HPDE6-E6E7 (cell line): ENCODE results near the gene P2RX3.

ENCODE experiments used
- DNase-seq: peaks from one replicate; pipeline ENCODE4 v3.0.0; 2011; ENCODE audit warnings: missing footprints; ENCODE audit errors: extremely low spot score

The P2RX3 gene

DNA sequence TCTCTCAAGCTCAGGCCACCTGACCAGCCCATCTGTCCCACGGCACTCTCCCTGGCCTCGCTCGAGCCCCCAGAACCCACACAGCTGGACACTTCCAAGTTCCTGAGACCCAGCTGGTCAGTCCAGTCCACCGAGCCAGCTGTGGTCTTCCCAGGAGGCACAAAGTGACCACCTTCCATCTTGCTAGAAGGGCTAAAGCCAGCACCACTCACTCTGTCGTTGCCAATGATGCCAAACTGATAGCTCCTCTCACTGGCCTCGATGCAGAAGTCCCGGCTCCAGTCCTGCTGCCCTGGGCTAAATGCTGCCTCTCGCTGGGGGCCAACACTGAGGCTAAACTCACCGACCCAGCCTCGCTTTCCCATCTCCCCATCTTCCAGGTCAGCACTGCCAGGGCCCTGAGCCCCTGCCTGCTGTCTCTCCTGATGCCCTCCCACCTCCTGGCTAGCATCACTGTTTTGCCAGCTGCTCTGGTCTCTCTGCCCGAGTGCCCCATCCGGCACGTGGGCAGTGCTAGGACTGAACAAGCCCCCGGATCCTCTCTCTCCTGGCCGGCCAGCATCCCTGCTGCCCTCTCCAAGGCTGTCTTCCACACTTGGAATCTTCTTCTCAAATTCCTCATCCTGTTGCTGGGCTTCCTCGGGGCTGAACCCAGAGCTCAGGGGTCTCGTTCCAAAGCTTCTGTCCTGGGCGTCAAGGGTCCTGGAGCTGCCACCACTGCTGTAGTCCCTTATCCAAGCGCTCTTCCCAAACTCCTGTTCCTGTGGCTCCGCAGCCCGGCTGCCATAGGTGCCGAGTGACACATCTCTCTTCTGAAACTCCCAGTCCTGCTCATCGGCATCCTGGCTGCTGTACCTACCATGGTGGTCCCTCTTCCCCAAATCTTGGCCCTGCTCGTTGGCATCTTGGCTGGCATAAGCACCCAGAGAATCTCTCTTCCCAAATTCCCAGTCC, 28.8 kb upstream of the P2RX3 start:
- no peak for DNase-seq

DNA sequence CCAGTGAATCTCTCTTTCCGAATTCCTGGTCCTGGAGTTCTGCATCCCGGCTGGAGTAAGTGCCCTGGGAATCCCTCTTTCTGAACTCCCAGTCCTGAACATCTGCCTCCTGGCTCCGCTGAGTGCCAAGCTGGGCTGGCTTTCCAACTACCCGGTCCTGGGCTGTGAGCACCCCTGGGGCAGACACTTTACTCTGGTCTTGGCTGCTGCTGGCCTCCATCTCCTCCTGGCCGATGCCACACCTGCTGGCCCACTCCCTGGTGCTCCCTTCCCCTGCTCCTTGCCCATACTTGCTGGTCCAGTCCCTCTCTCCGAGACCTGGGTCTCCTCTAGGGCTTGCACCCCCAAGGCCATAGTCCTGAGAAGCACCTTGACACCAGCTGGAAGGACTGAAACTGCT, 28.1 kb upstream of the P2RX3 start:
- no peak for DNase-seq

DNA sequence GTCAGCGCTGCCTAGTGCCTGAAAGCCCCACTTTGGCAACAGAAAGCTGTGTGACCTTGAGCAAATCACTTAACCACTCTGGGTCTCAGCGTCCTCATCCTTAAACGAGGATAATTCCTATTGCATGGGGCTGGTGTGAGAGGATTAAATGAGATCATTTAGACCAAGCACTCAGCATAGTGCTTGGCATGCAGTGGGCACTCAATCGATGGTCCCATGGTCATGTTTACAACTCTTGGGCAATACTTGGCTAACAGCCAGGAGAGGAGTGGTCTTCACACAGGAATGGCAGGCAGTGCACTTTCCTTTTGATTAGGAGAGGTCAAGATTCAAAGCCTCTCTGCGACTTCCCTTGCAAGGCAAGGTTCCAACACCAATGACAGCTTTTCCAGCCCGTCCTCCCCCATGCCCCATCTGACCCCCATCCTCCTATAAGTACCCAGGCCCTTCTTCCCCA, 27.5 kb upstream of the P2RX3 start:
- no peak for DNase-seq

DNA sequence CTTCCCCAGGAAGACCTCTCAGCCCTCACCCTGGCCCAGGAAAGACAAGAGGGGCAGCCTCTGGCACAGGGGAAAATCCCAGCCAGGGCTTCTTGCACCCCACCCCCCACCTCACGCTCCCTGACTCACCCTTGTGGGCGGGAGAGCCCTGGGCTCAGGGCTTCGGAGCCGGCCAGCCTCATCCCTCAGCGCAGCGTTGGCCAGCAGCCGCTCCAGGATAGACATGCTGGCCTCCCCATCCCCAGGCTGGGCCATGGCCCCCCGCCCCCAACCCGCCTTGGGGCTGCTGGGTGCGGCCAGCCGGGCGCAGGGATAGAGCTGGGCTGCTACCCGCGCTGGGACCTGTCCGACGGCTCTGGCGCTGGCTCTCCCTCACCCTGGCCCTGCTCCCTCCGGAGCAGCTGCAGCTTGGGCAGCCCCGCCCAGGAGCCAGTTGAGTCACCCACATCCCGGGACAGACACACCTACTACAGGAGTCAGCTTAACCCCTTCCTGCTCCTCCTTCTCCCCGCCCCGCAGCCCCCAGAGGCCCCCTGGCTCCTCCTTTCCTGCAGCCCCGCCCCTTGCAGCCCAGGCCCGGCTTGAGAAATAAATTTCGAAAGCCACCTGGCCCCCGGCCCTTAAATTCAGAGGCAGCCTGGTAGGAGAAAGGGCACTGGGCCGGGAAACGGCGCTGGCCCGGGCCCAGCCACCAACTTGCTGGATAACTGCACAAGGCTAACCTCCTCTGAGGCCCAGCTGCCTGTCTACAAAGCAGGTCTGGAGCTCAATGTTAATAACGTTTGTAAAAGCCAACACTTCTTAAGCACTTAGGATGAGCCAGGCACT, 26.8 kb upstream of the P2RX3 start:
- peak; percentile 98 for DNase-seq

DNA sequence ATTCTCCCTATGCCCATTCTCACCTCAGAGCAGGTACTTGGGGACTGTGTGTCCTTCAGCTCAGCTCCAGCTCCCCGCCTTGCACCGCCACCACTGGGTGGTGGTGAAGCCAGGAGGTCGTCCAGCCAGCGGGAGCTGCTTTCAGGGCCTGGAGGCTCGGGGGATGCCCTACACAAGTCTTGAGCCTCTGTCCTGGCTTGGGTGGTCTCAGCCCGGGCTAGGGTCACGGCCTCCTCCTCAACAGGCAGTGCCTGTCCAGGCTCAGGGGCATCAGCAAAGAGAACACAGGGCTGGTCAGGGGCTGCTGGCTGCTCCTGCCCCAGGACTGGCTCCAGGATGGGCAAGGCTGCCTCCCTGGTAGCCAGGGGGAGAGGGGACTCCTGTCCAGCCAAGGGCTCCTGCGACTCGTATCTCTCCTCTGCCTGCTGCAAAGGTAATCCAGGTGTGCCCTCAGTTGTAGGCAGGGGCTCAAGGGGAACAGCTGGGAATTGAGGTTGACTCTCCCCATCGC, 25.6 kb upstream of the P2RX3 start:
- no peak for DNase-seq

DNA sequence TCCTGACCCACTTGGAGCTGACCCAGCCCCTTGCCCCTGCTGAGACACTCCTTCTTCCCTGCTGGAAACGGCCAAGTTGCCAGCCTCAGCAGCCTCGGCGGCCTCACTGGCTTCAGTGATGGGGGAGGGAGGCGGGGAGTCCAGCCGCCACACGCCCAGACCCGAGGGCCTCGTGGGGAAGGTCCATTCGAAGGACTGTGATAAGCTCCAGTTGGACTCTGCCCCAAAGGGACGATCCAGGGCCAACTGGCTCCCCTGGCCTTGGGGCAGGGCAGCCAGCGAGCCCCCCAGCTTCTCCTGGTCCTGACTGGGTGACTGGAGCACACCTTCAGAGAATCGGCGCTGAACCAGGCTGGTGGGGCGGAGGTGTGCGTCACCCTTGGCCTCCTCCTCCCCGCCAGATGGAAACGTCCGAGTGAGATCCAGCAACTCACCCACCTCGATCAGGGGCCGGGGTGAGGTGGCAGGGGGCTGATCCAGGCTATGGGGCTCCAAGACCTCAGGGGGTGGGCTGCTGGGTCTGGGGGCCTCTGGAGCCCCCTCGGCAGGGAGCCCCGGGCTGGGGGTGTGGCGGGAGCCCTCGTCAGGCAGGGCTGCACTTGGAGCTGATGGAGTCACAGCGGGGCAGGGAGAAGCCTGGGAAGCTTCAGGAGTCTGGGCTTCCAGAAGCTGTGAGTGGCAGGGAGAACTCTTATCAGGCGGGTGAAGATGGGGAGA, 24.9 kb upstream of the P2RX3 start:
- no peak for DNase-seq

DNA sequence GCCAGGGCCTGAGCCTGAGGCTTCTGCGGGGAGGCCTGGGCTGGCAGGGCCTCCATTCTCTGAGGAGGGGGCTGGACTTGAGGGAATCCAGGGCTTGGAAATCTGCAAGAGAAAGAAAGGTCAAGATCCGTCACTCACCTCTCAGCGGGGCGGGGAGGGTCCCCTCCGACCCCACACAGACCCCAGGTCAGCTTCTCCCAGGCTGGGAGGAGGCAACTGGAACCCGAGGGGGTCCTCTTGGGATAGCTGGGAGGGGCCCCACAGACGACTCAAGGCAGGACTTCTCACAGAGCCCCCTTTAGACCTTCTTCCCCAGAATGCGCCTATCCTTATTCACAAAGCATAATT, 24.4 kb upstream of the P2RX3 start:
- DNase-seq, result no peak

DNA sequence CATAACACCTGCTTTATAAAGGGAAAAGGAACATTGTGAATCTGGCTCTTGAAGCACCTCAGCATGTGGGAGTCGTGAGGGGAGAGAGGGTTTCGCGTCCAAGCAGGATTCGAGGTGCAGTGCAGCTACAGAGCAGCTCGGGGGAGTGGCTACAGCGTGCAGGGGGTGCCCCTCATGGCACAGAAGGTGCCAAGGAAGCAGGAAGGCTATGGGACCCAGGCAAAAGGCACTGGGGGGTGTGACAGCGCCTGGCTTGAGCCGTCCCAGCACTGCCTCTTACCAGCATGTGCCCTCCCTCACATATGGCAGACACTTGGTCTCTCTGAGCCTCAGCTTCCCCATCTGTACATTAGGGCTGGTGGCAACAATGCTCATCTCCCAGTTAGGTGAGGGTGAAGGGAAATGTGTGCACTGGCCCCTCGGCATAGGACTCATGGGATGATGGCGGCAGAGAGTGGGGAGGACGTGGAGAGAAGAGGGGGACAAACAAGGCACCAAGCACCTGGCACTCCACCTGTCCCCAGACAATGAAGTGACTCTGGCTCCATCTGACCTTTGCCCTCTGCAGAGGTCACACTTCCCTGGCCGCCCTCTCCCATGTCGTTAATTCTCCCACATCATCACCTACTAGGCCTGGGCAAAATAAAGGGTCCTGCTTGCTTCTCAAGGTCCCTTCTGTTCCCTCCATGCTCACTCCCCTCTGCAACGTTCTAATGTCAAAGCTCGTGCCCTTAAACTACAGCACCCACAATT, 23.8 kb upstream of the P2RX3 start:
- no peak for DNase-seq

DNA sequence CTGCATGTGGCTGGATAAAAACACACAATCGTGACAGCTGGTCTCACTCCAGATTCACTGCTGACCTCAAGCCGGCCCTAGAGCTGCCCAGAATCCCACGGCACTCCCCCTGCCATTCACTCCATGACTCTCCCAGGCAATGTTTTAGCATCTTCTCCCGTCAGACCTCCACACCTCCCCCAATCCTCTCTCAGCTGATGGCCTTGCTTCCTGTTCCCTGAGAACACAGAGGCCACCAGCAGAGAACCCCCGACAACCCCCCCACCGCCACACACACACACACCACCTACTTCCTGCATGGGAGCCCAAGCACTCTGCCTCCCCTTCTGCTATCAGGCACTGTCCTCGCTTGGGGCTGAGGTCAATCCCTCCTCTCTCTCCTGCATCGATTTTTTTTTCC, 22.7 kb upstream of the P2RX3 start:
- no peak for DNase-seq

DNA sequence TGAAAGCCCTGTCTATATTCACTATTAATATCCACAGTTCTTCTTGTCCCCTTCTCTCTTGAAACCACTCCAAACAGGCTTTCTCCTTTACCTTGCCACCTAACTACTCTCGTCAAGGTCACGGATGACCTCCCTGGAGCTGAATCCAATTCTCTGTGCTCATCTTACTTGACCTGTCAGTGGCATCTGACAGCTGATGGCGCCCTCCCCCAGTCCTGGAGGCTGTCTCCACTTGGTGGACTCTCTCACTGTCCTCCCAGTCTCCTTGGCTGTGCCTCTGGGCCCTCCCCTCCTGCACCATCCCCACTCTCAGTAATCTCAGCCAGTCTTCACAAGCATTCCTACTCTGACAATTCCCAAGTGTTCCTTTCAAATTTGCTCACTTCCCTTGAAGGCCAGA, 22.1 kb upstream of the P2RX3 start:
- no peak for DNase-seq

DNA sequence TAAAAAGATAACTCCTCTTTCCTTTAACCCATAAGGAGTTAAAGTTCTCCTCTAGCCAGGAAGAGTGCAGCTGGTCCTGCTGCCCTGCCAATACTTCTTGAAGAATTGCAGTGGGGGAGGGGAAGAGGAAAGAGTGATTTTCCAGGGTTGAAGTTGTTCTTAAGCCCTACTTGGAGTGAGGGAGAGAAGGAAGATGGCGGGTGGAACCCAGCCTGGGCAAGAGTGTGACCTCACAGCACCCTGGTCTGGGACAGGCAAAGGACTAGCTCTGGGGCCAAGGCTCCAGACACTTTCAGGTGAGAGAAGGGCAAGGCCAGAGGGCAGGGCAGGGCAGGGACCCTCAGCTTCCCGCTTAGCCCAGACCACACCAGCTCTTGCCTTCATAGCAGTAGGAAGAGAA, 20.0 kb upstream of the P2RX3 start:
- DNase-seq, result no peak

DNA sequence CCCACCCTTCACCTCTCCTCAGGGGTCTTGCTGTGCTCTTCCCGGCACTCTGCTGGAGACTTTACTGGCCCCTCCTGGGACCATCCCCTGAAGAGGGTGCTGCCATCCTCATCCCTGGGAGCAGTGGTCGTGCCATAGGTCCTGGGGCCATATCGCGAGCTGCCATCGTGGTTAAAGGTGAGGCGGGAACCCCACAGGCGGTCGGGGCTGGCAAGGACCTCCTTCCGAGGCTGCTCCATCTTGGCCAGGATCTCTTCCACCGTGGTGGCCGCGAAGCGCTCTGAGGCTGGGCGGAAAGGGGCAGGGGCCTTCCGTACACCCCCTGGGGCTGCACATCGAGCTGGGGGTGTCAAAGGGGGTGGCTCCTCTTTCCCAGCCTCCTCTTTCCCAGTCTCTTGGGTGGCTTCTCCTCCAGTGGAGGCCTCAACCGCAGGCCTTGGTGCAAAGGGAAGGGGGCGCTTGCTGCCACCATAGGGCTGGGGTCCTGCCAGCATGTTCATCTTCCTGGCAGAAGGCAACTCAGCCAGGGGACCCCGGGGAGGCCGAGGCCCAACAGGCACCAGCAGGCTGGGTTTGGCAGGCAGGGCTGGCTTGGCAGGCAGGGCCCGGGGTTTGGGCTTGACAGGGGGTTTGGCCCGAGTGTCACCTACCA, 18.0 kb upstream of the P2RX3 start:
- DNase-seq, result no peak

DNA sequence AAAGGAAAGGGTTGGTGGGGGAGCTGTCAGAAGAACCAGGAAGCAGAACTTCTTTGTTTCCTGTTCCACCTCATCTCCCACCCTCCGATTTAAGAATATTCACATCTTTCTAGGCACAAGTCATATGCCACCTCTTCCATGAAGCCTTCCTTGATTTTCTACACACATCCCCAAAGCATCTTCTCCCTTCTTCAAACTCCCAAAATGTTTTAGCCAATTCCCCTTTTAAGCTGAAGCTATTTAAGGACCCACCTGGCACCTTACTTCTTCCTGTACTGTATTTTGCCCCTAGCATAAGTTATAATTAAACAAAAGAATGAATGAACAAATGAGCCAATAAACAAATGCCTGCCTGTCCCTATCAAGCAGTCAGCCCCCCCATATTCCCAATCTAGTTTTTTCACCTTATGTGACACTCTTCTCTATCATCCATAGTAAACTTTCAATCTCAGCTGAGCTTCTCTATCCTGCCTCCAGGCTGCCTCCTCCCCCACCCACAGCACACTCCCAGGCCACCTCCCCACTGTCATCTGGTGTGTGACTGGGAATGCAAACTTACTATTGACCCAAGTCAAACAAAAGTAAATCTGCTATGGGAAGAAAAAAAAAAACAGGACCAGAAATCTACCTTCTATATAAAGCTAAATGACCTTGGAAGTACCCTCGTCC, 17.3 kb upstream of the P2RX3 start:
- DNase-seq, result no peak

DNA sequence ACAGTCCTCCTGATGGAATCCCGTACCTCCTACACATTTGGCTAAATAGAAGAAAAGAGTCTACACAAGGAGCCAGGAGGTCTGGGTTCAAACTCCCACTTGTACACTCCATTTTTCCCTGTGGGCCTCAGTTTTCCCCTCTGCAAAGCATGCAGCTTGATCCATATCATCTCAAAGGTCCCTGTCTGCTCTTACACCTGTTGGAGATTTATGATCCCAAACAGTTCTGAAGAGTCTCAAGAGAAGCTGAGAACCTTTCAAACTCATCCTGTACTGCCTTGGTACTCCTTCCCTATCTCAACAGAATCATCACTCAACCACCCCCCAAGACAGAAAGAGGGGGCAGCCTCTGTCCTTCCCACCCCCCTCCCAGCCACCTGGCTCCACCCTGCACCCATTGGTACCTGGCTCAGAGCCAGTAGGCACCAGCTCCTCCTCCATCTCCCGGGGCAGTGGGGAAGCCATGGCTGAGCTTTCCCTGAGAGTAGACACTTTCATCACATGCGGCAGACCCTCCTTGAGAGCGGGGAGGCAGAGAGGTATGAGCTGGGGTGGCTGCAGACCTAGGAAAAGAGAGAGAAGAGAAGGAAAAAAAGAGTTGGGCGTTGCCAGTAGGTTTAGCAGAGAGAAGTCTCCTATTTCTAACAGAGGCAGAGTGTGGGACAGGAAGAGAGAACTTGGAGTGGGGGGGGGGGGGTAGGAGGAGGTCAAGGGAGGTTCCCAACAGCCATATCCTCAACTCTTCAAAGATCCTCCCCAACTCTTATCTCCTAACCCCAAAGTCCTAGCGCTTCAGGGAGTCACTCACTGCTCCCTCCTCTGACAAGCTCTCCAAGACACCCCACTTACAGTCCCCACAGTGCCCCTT, 16.5 kb upstream of the P2RX3 start:
- DNase-seq, result no peak

DNA sequence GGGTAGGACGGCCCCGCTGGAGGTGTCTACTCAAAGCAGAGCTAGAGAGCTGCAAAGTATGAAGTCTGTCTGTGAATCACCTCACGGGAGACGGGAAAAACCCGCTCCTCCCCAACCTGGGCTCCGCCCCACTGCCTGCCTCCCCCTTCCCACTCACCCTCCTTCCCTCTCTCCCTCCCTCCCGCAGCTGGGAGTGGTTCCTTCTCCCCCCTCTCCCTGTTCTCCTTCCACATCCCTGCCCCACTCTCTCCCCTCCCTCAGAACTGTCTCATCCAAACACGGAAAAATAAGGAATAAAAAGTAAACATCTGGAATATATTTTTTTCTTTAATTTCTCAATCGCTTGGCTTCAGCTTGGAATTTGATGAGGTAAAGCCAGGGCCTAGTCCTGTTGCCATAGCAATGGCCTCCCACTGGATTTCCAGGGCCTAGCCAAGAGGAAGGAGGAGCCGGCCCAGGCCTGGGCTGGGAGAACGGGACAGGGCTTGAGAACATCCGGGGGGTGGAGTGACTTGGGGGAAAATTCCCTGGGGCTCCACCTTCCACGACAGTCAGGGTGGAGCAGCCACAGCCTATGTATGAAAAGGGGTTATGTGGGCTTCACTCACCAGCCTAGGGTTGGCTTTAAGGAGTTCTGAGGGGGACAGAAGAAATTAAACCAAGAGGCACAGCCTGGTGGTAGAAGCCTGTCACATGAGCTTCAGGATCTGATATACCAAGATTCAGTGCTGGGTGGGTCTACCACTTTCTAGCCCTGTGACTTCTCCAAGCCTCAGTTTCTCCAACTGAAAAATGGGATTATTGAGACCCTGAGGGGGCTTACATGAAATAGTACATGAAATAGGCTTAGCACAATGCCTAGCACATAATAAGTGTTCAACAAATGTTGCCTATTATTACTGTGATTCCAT, 15.6 kb upstream of the P2RX3 start:
- DNase-seq, result peak; percentile 99

DNA sequence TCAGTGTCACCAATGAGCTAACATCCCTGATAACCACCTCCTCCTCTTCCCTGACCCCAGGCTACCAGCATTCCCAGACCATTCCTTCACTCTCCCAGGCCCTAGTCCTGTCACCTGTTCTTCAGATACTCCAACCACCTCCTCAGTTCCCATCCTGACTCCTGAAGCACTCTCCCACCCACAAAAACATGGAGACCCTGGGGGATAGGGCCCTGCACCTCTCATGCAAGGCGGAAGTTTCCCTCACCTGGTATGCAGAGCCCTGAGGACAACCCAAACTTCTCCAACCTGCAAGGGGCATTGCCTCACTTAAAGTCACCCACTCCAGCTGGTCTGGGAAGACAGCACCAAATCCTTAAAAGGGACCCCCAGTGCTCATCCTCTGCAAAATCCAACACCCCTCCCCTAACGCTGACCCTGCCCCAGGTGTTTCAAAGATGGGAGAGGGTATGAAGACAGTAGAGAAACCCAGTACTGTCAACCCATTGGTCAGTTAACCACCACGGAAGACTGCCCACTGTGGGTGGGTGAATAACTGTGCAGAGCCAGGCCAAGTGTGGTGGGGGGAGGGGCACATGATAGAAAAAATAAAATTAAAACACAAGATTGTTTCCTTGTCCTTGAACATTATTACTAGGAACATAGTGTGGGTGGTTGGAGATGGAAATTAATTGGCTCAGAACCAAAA, 14.8 kb upstream of the P2RX3 start:
- DNase-seq, result no peak

DNA sequence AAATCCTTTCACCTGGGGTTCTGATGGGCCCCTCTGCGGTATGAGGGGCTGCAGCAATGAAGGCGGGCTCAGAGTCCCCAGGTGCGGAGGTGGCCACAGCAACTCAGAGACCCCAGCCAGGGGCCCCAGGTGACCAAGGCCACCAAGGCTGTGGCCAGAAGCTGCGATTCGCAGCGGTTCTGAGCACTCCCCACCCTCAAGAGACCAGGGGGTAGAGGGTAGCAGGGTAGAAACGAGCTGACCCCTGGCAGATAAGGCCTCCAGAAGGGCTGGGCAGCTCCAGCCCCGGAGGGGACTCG, 14.3 kb upstream of the P2RX3 start:
- no peak for DNase-seq
